ENCODE measurements around the gene EIF2A. TPM values are rescaled to one million over a fixed set of nuclear protein-coding genes. Genes with fewer than 3 reads are reported as not detected.

Gene EIF2A
- polyA plus RNA-seq, 3 donors = 48.5 to 88.7 (median 50.8) TPM

- no peaks in the 10 kb centered on the region for H3K36me3 ChIP-seq (replicated peaks in 1 of 2; ENCODE audit: control insufficient read depth in 1 of 2, insufficient read depth in 2 of 2, low read length in 2 of 2)
- no peaks in the 10 kb centered on the region for H3K9me3 ChIP-seq (replicated peaks in 1 of 2; ENCODE audit: control insufficient read depth in 1 of 2, insufficient read depth in 1 of 2, low read length in 2 of 2)
- no peak overlapping the region for H2AFZ ChIP-seq (ENCODE audit: insufficient read depth, low read depth, low read length, poor library complexity, severe bottlenecking)
- H3K4me2 ChIP-seq (replicated peaks; ENCODE audit: extremely low read depth, low read length, poor library complexity, severe bottlenecking) = no peak overlapping the region
- no peak overlapping the region for H3K9ac ChIP-seq (ENCODE audit: insufficient read depth, low read length, poor library complexity, severe bottlenecking)
- Mint-ChIP-seq H3K27me3 (ENCODE audit: low read depth in 3 of 3) (peaks cover 0 to 1% (median 0%) of the 10 kb centered on the region in 3 donors), H3K4me1 (no peaks in the 10 kb centered on the region), H3K9me3 (peaks cover 0 to 7% (median 5%) of the 10 kb centered on the region in 7 donors), H3K36me3 (no peaks in the 10 kb centered on the region), H3K4me3 (no peak overlapping the region), H3K27ac (no peak overlapping the region)
- H3K27ac ChIP-seq (ENCODE audit: low read depth in 1 of 2, low read length in 2 of 2) = no peak overlapping the region
- H3K4me1 ChIP-seq (ENCODE audit: control insufficient read depth in 1 of 2, insufficient read depth in 2 of 2, low read length in 2 of 2) = no peaks in the 10 kb centered on the region
- no CpG with 5 or more reads among the region's 4 CpGs for WGBS (ENCODE audit: insufficient coverage)
- no peak for DNase-seq
- no peaks in the 10 kb centered on the region for H3K79me2 ChIP-seq (ENCODE audit: insufficient read depth, low read length)
- no peak for TF ChIP-seq CTCF (IDR thresholded peaks at IDR 0.05)
- H3K27me3 ChIP-seq (ENCODE audit: control insufficient read depth in 2 of 2, insufficient read depth in 2 of 2, low read length in 2 of 2) = no peaks in the 10 kb centered on the region
- H3K4me3 ChIP-seq (replicated peaks in 1 of 3; ENCODE audit: low read depth in 2 of 3, low read length in 3 of 3) = no peak overlapping the region
- intact Hi-C loops (cut with micrococcal nuclease) = no loop called here
- no peaks in the 10 kb centered on the region for H4K20me1 ChIP-seq (ENCODE audit: insufficient read depth, low read length)
These were observed 35.3 kb upstream of the EIF2A start for GRCh38 chr3:150511122-150511821.

GRCh38 chr3:150515210-150515609 lies 31.4 kb upstream of the EIF2A start:
- Histone ChIP-seq H3K9ac (ENCODE audit: insufficient read depth, low read length, poor library complexity, severe bottlenecking) (no peak overlapping the region), H3K36me3 (replicated peaks in 1 of 2; ENCODE audit: control insufficient read depth in 1 of 2, insufficient read depth in 2 of 2, low read length in 2 of 2) (no peaks in the 10 kb centered on the region), H3K27ac (ENCODE audit: low read depth in 1 of 2, low read length in 2 of 2) (no peak overlapping the region), H3K4me2 (replicated peaks; ENCODE audit: extremely low read depth, low read length, poor library complexity, severe bottlenecking) (no peak overlapping the region), H3K27me3 (ENCODE audit: control insufficient read depth in 2 of 2, insufficient read depth in 2 of 2, low read length in 2 of 2) (no peaks in the 10 kb centered on the region), H3K4me3 (replicated peaks in 1 of 3; ENCODE audit: low read depth in 2 of 3, low read length in 3 of 3) (no peak overlapping the region), H3K4me1 (ENCODE audit: control insufficient read depth in 1 of 2, insufficient read depth in 2 of 2, low read length in 2 of 2) (no peaks in the 10 kb centered on the region), H4K20me1 (ENCODE audit: insufficient read depth, low read length) (no peaks in the 10 kb centered on the region), H3K79me2 (ENCODE audit: insufficient read depth, low read length) (no peaks in the 10 kb centered on the region), H3K9me3 (replicated peaks in 1 of 2; ENCODE audit: control insufficient read depth in 1 of 2, insufficient read depth in 1 of 2, low read length in 2 of 2) (no peaks in the 10 kb centered on the region), H2AFZ (ENCODE audit: insufficient read depth, low read depth, low read length, poor library complexity, severe bottlenecking) (no peak overlapping the region)
- Mint-ChIP-seq H3K27me3 (ENCODE audit: low read depth in 3 of 3) (peaks cover 0 to 1% (median 0%) of the 10 kb centered on the region in 3 donors), H3K36me3 (no peaks in the 10 kb centered on the region), H3K27ac (no peak overlapping the region), H3K4me3 (no peak overlapping the region), H3K4me1 (no peaks in the 10 kb centered on the region), H3K9me3 (peaks cover 0 to 15% (median 2%) of the 10 kb centered on the region in 7 donors)
- 100% methylated on average over 2 of the region's 4 CpGs for WGBS (ENCODE audit: insufficient coverage)
- intact Hi-C loops (cut with micrococcal nuclease) = no loop called here
- no peak for DNase-seq
- TF ChIP-seq CTCF (IDR thresholded peaks at IDR 0.05) = no peak
